ENCODE results near the gene CPSF3. TPM values are rescaled to one million over a fixed set of nuclear protein-coding genes. Genes with fewer than 3 reads are reported as not detected.

CPSF3 gene
- 93.0 and 128 TPM in 2 replicates for total RNA-seq (2016; rRNA removed; fragmentation: Illumina TruSeq; extraction: Trizol)
- total RNA-seq (2016; cell fraction: cytosol; rRNA removed; fragmentation: Illumina TruSeq; extraction: Trizol; ENCODE audit: low read depth) = 24.5 and 26.5 TPM in 2 replicates
- total RNA-seq (2016; cell fraction: insoluble cytoplasmic fraction; rRNA removed; fragmentation: Illumina TruSeq; extraction: Trizol) = 91.7 and 127 TPM in 2 replicates
- total RNA-seq (2016; cell fraction: membrane; rRNA removed; fragmentation: Illumina TruSeq; extraction: Trizol) = 45.4 and 49.2 TPM in 2 replicates
- total RNA-seq (2016; cell fraction: nucleus; rRNA removed; fragmentation: Illumina TruSeq; extraction: Trizol) = 50.4 and 54.8 TPM in 2 replicates
- 15.5 and 19.8 TPM in 2 replicates for polyA plus RNA-seq (2011; rRNA removed)
- 10.9 and 15.9 TPM in 2 replicates for polyA plus RNA-seq (2011; cell fraction: cytosol; rRNA removed)
- 36.6 and 50.3 TPM in 2 replicates for polyA plus RNA-seq (2011; cell fraction: nucleus; rRNA removed)
- 39.8 and 75.3 TPM in 2 replicates for polyA plus RNA-seq (2012)
- polyA plus RNA-seq (2016; cell fraction: cytosol; fragmentation: Illumina TruSeq; extraction: Trizol; ENCODE audit: low read depth) = 14.0 and 15.0 TPM in 2 replicates
- 101 and 102 TPM in 2 replicates for polyA plus RNA-seq (2016; cell fraction: insoluble cytoplasmic fraction; fragmentation: Illumina TruSeq; extraction: Trizol; ENCODE audit: low read depth)
- polyA plus RNA-seq (2016; cell fraction: membrane; fragmentation: Illumina TruSeq; extraction: Trizol; ENCODE audit: low read depth) = 26.2 and 28.6 TPM in 2 replicates
- 54.3 and 60.5 TPM in 2 replicates for polyA plus RNA-seq (2016; cell fraction: nucleus; fragmentation: Illumina TruSeq; extraction: Trizol; ENCODE audit: insufficient read depth, low read depth)
- 13.4 and 22.8 TPM in 2 replicates for polyA minus RNA-seq (2011; rRNA and poly(A)+ RNA removed; ENCODE audit: low replicate concordance)
- 24.7 and 28.4 TPM in 2 replicates for polyA minus RNA-seq (2011; cell fraction: cytosol; rRNA and poly(A)+ RNA removed)
- polyA minus RNA-seq (2011; cell fraction: nucleus; rRNA and poly(A)+ RNA removed) = 43.6 and 53.1 TPM in 2 replicates
- Bru-seq, nascent RNA = percentile 70 among the genes with signal in this experiment
- percentile 73 among the genes with signal in this experiment for BruChase-seq, experiment 1, labeled RNA remaining after a 6-hour chase
- percentile 67 among the genes with signal in this experiment for BruChase-seq, experiment 2, labeled RNA remaining after a 2-hour chase
- long read RNA-seq, experiment 1, transcript CPSF3-201 (18 exons, 2,345 nt) = major isoform, 58 of 70 reads
- long read RNA-seq, experiment 1, partial matches to known transcripts = 6 of 70 reads
- long read RNA-seq, experiment 1, other reads (novel, unspliced or antisense) = 6 of 70 reads
- long read RNA-seq, experiment 2, transcript CPSF3-201 (18 exons, 2,345 nt) = major isoform, 67 of 123 reads
- long read RNA-seq, experiment 2, partial matches to known transcripts = 31 of 123 reads
- long read RNA-seq, experiment 2, other reads (novel, unspliced or antisense) = 25 of 123 reads

DNA sequence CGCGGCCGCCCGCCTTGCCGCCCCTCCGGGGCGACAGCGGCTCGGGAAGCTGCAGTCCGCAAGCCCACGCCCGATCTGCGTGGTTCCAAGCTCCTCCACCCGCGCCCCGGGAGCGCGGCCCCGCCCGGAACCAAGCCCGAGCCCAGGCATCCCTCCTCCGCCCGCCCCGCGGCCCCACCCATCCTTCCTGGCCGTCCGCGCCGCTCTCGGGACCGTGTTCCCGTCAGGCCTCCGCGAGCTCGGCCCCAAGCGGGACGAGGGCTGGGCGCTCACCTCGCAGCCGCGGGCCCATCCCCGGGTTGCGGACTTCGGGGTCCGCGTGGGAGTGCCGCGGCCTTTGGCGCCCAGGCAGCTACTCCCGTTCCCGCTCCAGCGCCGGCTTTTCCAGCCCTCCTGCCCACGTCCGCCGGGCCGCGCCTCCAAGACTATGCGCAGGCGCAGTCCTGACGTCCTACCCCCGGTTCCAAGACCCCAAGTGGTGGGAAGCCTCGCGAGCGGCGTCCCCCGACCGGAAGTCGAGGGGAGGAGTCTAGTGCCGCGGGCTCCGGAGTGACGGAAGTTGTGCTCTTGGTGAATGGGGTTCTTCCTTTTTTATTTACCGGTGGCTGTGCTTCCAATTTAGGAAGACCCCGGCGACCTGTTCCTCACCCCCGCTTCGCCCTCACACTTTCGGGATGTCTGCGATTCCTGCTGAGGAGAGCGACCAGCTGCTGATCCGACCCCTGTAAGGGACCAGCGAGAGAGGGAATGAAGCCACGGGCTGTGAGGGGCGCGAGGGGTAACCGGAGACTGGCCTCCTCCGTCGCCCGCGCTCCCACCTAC, at the start of gene CPSF3, which contains the start of gene ITGB1BP1:
Gene CPSF3, plus strand, starts transcription at position 555 of the 822 bp plus-strand sequence. Its CDS starts 120 bp downstream, at position 675.
Gene ITGB1BP1, minus strand, starts transcription at position 429 of the 822 bp plus-strand sequence. CDS start 4,831 bp downstream, outside the sequence.
- FAIRE-seq = peak; percentile 82
- in situ Hi-C loops (cut with HindIII; ENCODE audit: extremely low pct_ligation_motif_present, low pct_unique_long_range_greater_than_20kb) = loop anchor here (5.0 kb wide), 1 partner anchor 36 kb away; no protein-coding TSS in a partner anchor
- ChIA-PET POLR2A (interaction anchor here (0.9 to 3.1 kb wide), 15 partner anchors 12 to 256 kb away, joined by 3 to 44 read pairs (median 5); partner anchors contain the start of genes IAH1 and YWHAQ), CTCF (ENCODE audit: low intra/inter-chr PET ratio, low total read pairs) (no interaction called here)
- no TSS peak for BruUV-seq (replicated peaks)
- Histone ChIP-seq H4K20me1 (ENCODE audit: insufficient read depth, low read length) (no peaks in the 10 kb centered on the region), H3K4me1 (ENCODE audit: insufficient read depth, low read length) (peaks cover 57% of the 10 kb centered on the region), H3K36me3 (replicated peaks in 1 of 2; ENCODE audit: control insufficient read depth in 1 of 2, insufficient read depth in 2 of 2, low read length in 2 of 2) (peaks cover 0 to 2% of the 10 kb centered on the region in 2 experiments; a peak in 3 of 5 replicates), H3K4me3 (replicated peaks in 1 of 3; ENCODE audit: insufficient read depth in 1 of 3, low read depth in 2 of 3, low read length in 3 of 3) (peak within 1 kb of the TSS; percentile 80 to 97 (median 86)), H3K27me3 (ENCODE audit: control insufficient read depth in 1 of 2, insufficient read depth in 2 of 2, low read length in 2 of 2) (no peaks in the 10 kb centered on the region; a peak in 1 of 5 replicates), H3K9ac (ENCODE audit: insufficient read depth, low read depth, low read length) (peak within 1 kb of the TSS; percentile 93), H3K4me2 (ENCODE audit: low read depth, low read length) (peak within 1 kb of the TSS; percentile 93), H3K27ac (ENCODE audit: extremely low read length, insufficient read depth, low read length) (peak within 1 kb of the TSS; percentile 75), H3K79me2 (ENCODE audit: insufficient read depth, low read length) (peaks cover 56% of the 10 kb centered on the region), H2AFZ (ENCODE audit: low read length) (peak within 1 kb of the TSS; percentile 0), H3K9me3 (ENCODE audit: low read length) (no peaks in the 10 kb centered on the region)
- 1% methylated on average over 26 of the region's 91 CpGs for WGBS (ENCODE audit: low lambda C conversion rate)
- DNase-seq (ENCODE audit: low spot score) = peak; percentile 98
- intact Hi-C loops (cut with micrococcal nuclease; ENCODE audit: unreplicated experiment) = loop anchor here (1.0 to 5.0 kb wide), 4 partner anchors 36 to 280 kb away; partner anchors contain the start of gene ADAM17
- peak; percentile 87 for ATAC-seq
- TF ChIP-seq ZNF549 (CRISPR knock-in tag; IDR thresholded peaks at IDR 0.05) (no peak), RAD21 (CRISPR knock-in tag; IDR thresholded peaks at IDR 0.05) (peak; percentile 73), ZSCAN20 (CRISPR knock-in tag; IDR thresholded peaks at IDR 0.05; ENCODE audit: borderline replicate concordance) (peak; percentile 85; the same call in 1 of the 2 replicates), ZNF619 (CRISPR knock-in tag; IDR thresholded peaks at IDR 0.05) (no peak; the same call in 1 of the 2 replicates), CCDC6 (CRISPR knock-in tag; IDR thresholded peaks at IDR 0.05) (no peak; the same call in 1 of the 2 replicates)
- TF ChIP-seq, protein P1, sequence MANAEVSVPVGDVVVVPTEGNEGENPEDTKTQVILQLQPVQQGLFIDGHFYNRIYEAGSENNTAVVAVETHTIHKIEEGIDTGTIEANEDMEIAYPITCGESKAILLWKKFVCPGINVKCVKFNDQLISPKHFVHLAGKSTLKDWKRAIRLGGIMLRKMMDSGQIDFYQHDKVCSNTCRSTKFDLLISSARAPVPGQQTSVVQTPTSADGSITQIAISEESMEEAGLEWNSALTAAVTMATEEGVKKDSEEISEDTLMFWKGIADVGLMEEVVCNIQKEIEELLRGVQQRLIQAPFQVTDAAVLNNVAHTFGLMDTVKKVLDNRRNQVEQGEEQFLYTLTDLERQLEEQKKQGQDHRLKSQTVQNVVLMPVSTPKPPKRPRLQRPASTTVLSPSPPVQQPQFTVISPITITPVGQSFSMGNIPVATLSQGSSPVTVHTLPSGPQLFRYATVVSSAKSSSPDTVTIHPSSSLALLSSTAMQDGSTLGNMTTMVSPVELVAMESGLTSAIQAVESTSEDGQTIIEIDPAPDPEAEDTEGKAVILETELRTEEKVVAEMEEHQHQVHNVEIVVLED (CRISPR knock-in tag; IDR thresholded peaks at IDR 0.05; ENCODE audit: borderline replicate concordance) = peak; percentile 90
- TF ChIP-seq, protein P2, sequence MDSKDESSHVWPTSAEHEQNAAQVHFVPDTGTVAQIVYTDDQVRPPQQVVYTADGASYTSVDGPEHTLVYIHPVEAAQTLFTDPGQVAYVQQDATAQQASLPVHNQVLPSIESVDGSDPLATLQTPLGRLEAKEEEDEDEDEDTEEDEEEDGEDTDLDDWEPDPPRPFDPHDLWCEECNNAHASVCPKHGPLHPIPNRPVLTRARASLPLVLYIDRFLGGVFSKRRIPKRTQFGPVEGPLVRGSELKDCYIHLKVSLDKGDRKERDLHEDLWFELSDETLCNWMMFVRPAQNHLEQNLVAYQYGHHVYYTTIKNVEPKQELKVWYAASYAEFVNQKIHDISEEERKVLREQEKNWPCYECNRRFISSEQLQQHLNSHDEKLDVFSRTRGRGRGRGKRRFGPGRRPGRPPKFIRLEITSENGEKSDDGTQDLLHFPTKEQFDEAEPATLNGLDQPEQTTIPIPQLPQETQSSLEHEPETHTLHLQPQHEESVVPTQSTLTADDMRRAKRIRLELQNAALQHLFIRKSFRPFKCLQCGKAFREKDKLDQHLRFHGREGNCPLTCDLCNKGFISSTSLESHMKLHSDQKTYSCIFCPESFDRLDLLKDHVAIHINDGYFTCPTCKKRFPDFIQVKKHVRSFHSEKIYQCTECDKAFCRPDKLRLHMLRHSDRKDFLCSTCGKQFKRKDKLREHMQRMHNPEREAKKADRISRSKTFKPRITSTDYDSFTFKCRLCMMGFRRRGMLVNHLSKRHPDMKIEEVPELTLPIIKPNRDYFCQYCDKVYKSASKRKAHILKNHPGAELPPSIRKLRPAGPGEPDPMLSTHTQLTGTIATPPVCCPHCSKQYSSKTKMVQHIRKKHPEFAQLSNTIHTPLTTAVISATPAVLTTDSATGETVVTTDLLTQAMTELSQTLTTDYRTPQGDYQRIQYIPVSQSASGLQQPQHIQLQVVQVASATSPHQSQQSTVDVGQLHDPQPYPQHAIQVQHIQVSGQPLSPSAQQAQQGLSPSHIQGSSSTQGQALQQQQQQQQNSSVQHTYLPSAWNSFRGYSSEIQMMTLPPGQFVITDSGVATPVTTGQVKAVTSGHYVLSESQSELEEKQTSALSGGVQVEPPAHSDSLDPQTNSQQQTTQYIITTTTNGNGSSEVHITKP (CRISPR knock-in tag; IDR thresholded peaks at IDR 0.05; ENCODE audit: low read depth) = no peak
- TF ChIP-seq, protein P3, sequence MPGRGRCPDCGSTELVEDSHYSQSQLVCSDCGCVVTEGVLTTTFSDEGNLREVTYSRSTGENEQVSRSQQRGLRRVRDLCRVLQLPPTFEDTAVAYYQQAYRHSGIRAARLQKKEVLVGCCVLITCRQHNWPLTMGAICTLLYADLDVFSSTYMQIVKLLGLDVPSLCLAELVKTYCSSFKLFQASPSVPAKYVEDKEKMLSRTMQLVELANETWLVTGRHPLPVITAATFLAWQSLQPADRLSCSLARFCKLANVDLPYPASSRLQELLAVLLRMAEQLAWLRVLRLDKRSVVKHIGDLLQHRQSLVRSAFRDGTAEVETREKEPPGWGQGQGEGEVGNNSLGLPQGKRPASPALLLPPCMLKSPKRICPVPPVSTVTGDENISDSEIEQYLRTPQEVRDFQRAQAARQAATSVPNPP (CRISPR knock-in tag; IDR thresholded peaks at IDR 0.05) = no peak; the same call in 1 of the 2 replicates
